OCI-LY7 (cell line): Measurements from ENCODE around the gene OTOG. TPM values are rescaled to one million over a fixed set of nuclear protein-coding genes. Genes with fewer than 3 reads are reported as not detected.

ENCODE experiments used
- BruUV-seq: library from RNA; stranded (reverse); fragments of 400-500 nt; replicated peaks from 2 replicates; lab custom pipeline; 2021; lab: Mats Ljungman, UMichigan
- CTCF ChIA-PET: fragments of 300-600 bp; sonication (Branson Sonifier 250); formaldehyde crosslinking; loops from one replicate; lab custom pipeline; 2022; ENCODE audit warnings: antibody characterized with exemption; ENCODE audit not compliant: unreplicated experiment; lab: Charles Lee
- POLR2A ChIA-PET: fragments of 300-600 bp; sonication (Branson Sonifier 250); formaldehyde crosslinking; loops from one replicate; lab custom pipeline; 2022; ENCODE audit warnings: antibody characterized with exemption; lab: Charles Lee
- DNase-seq: peaks from one replicate; pipeline ENCODE4 v3.0.0-alpha.2; 2015; ENCODE audit warnings: low spot score
- H2AFZ ChIP-seq: fragments of 200-600 bp; sonication (generic), shearing (Covaris generic); 2 replicates; pipeline ENCODE4 v1.6.1; 2014; ENCODE audit warnings: mild to moderate bottlenecking, antibody characterized with exemption, low read length, moderate library complexity
- H3K27ac ChIP-seq: fragments of 200-600 bp; sonication (generic); 2 replicates; pipeline ENCODE4 v1.5.1; 2014; ENCODE audit warnings: mixed run types, low read depth, mild to moderate bottlenecking, moderate library complexity, low read length, inconsistent platforms; ENCODE audit not compliant: poor library complexity, severe bottlenecking
- H3K36me3 ChIP-seq: fragments of 200-600 bp; sonication (generic); 2 replicates; pipeline ENCODE4 v1.6.1; 2014; ENCODE audit warnings: mild to moderate bottlenecking, antibody characterized with exemption, low read length, moderate library complexity, mixed read lengths; ENCODE audit not compliant: insufficient read depth
- H3K4me1 ChIP-seq: fragments of 200-600 bp; sonication (generic); 2 replicates; pipeline ENCODE4 v1.5.1; 2014; ENCODE audit warnings: mild to moderate bottlenecking, low read length; ENCODE audit not compliant: insufficient read depth, poor library complexity, severe bottlenecking
- H3K4me2 ChIP-seq: fragments of 200-600 bp; sonication (generic); 2 replicates; pipeline ENCODE4 v1.6.1; 2014; ENCODE audit warnings: mild to moderate bottlenecking, low read length
- H3K4me3 ChIP-seq: fragments of 200-600 bp; sonication (generic); 2 replicates; pipeline ENCODE4 v1.5.1; 2014; ENCODE audit warnings: mild to moderate bottlenecking, low read depth, low read length; ENCODE audit not compliant: poor library complexity, severe bottlenecking
- H3K79me2 ChIP-seq: fragments of 200-600 bp; sonication (generic); 2 replicates; pipeline ENCODE4 v1.6.1; 2016; ENCODE audit warnings: low read depth, mild to moderate bottlenecking, low read length, moderate library complexity, mixed read lengths; ENCODE audit not compliant: insufficient read depth
- H3K9me2 ChIP-seq: fragments of 200-600 bp; sonication (generic); 2 replicates; pipeline ENCODE4 v1.6.1; 2016; ENCODE audit warnings: mild to moderate bottlenecking, low read length, mixed read lengths; ENCODE audit not compliant: insufficient read depth
- H3K9me3 ChIP-seq: fragments of 200-600 bp; sonication (generic); 2 replicates; pipeline ENCODE4 v1.6.1; 2014; ENCODE audit warnings: mild to moderate bottlenecking, mixed run types, low read length, mixed read lengths
- H4K20me1 ChIP-seq: fragments of 200-600 bp; sonication (generic); 2 replicates; pipeline ENCODE4 v1.6.1; 2014; ENCODE audit warnings: mild to moderate bottlenecking, antibody characterized with exemption, low read length, moderate library complexity, mixed read lengths; ENCODE audit not compliant: insufficient read depth
- CTCF ChIP-seq: fragments of 200-600 bp; sonication (generic); conservative IDR thresholded peaks from 2 replicates; pipeline ENCODE4 v1.5.1; 2014; ENCODE audit warnings: mild to moderate bottlenecking, antibody characterized with exemption, low read length, moderate library complexity, mixed read lengths
- EZH2phosphoT487 ChIP-seq: fragments of 200-600 bp; sonication (generic); IDR thresholded peaks from 2 replicates; pipeline ENCODE4 v1.6.1; 2018; ENCODE audit warnings: low read depth, borderline replicate concordance, mild to moderate bottlenecking, mixed run types, antibody characterized with exemption, low read length, moderate library complexity, mixed read lengths
- intact Hi-C: fragments of 100-400 bp; cut with micrococcal nuclease; formaldehyde crosslinking; loops from one replicate; pipeline ENCODE4 v1.10.0; 2022; ENCODE audit not compliant: unreplicated experiment
- total RNA-seq, 2 experiments: library from RNA; depleted of rRNA in 1 of 2; stranded (reverse); fragments of >200 nt in 1 of 2; shearing (Covaris generic) in 1 of 2; gene quantifications; 2 replicates each; pipeline ENCODE4 v1.2.3, GENCODE V29; 2014 to 2022

The OTOG gene
- total RNA-seq, 2 experiments from 2014 or later, result not detected

GRCh38 chr11:17634776-17635550 is 87.9 kb downstream of the OTOG start:
- no peaks in the 10 kb centered on the region for H3K79me2 ChIP-seq
- H2AFZ ChIP-seq, result no peak overlapping the region
- no peak for DNase-seq
- H3K4me1 ChIP-seq, result no peaks in the 10 kb centered on the region
- ChIA-PET POLR2A (no interaction called here), CTCF (no interaction called here)
- no peaks in the 10 kb centered on the region for H4K20me1 ChIP-seq
- H3K9me2 ChIP-seq, result no peaks in the 10 kb centered on the region
- intact Hi-C loops, result no loop called here
- no TSS peak for BruUV-seq
- H3K4me3 ChIP-seq, result no peak overlapping the region
- no peak overlapping the region for H3K4me2 ChIP-seq
- H3K9me3 ChIP-seq, result no peaks in the 10 kb centered on the region
- no peak overlapping the region for H3K27ac ChIP-seq
- H3K36me3 ChIP-seq, result no peaks in the 10 kb centered on the region
- no peak for TF ChIP-seq CTCF
- TF ChIP-seq EZH2phosphoT487, result no peak

- H3K9me3 ChIP-seq, result no peaks in the 10 kb centered on the region
- no TSS peak for BruUV-seq
- ChIA-PET CTCF (no interaction called here), POLR2A (no interaction called here)
- no peaks in the 10 kb centered on the region for H3K79me2 ChIP-seq
- H3K4me1 ChIP-seq, result no peaks in the 10 kb centered on the region
- H4K20me1 ChIP-seq, result no peaks in the 10 kb centered on the region
- no peak overlapping the region for H3K4me2 ChIP-seq
- DNase-seq, result no peak
- H3K9me2 ChIP-seq, result no peaks in the 10 kb centered on the region
- no peak overlapping the region for H2AFZ ChIP-seq
- TF ChIP-seq CTCF, result peak; percentile 32
- TF ChIP-seq EZH2phosphoT487, result no peak
- no peaks in the 10 kb centered on the region for H3K36me3 ChIP-seq
- H3K27ac ChIP-seq, result no peak overlapping the region
- no peak overlapping the region for H3K4me3 ChIP-seq
- intact Hi-C loops, result no loop called here
Observed at GRCh38 chr11:17635551-17635938, 88.5 kb downstream of the OTOG start.

- DNase-seq, result no peak
- intact Hi-C loops, result no loop called here
- ChIA-PET POLR2A (no interaction called here), CTCF (no interaction called here)
- Histone ChIP-seq H3K27ac (no peak overlapping the region), H3K36me3 (no peaks in the 10 kb centered on the region), H3K4me2 (no peak overlapping the region), H3K9me3 (no peaks in the 10 kb centered on the region), H3K4me3 (no peak overlapping the region), H3K9me2 (no peaks in the 10 kb centered on the region), H2AFZ (no peak overlapping the region), H4K20me1 (no peaks in the 10 kb centered on the region), H3K79me2 (no peaks in the 10 kb centered on the region), H3K4me1 (no peaks in the 10 kb centered on the region)
- TF ChIP-seq EZH2phosphoT487, result no peak
- TF ChIP-seq CTCF, result no peak
- BruUV-seq, result no TSS peak
Observed at GRCh38 chr11:17636721-17637120, 89.7 kb downstream of the OTOG start.
